Astrocyte of the cerebellum (primary cell): Measurements from ENCODE around the gene TOX3.

Experiments used
- DNase-seq: peaks from one replicate; pipeline ENCODE4 v3.0.0-alpha.2; 2011; ENCODE audit warnings: low read depth
- H3K4me3 ChIP-seq: 2 replicates; pipeline ENCODE4 v1.5.1; 2011; ENCODE audit warnings: mild to moderate bottlenecking, low read depth, low read length, moderate library complexity
- CTCF ChIP-seq: IDR thresholded peaks from 2 replicates; pipeline ENCODE4 v1.5.1; 2012; ENCODE audit warnings: low read length, low read depth, moderate library complexity, mild to moderate bottlenecking; ENCODE audit errors: missing control alignments
- in situ Hi-C: cut with HindIII; loops from 2 replicates; pipeline ENCODE4 v1.10.0; 2017; ENCODE audit warnings: low sequenced_read_pairs

Gene TOX3

GRCh38 chr16:52547004-52547833 is at the start of gene TOX3:
Gene TOX3, minus strand, starts transcription at chr16:52547143. Its CDS starts 420 bp downstream, at chr16:52546723.
- no peak for TF ChIP-seq CTCF
- no peak for DNase-seq
- peak within 1 kb of the TSS; percentile 24 for H3K4me3 ChIP-seq
- in situ Hi-C loops = no loop called here

- DNase-seq = no peak
- in situ Hi-C loops = no loop called here
- no peak overlapping the region for H3K4me3 ChIP-seq
- TF ChIP-seq CTCF = no peak
Observed at GRCh38 chr16:52592778-52593177, 45.8 kb upstream of the TOX3 start.

GRCh38 chr16:52591934-52592592 is 45.1 kb upstream of the TOX3 start:
- H3K4me3 ChIP-seq = no peak overlapping the region
- TF ChIP-seq CTCF = no peak
- DNase-seq = no peak
- in situ Hi-C loops = no loop called here

- in situ Hi-C loops = no loop called here
- DNase-seq = no peak
- TF ChIP-seq CTCF = no peak
- no peak overlapping the region for H3K4me3 ChIP-seq
Observed at GRCh38 chr16:52591471-52591870, 44.5 kb upstream of the TOX3 start.

GRCh38 chr16:52586159-52586558 is 39.2 kb upstream of the TOX3 start:
- no peak for TF ChIP-seq CTCF
- no peak for DNase-seq
- in situ Hi-C loops = no loop called here
- H3K4me3 ChIP-seq = no peak overlapping the region

GRCh38 chr16:52584354-52585320 is 37.7 kb upstream of the TOX3 start:
- in situ Hi-C loops = no loop called here
- no peak for TF ChIP-seq CTCF
- DNase-seq = no peak
- no peak overlapping the region for H3K4me3 ChIP-seq
